Activated naive CD4-positive, alpha-beta T cell treated with anti-CD3 and anti-CD28 coated beads for 36 hours (primary cell): ENCODE measurements around the gene PCDHB11. TPM values are rescaled to one million over a fixed set of nuclear protein-coding genes. Genes with fewer than 3 reads are reported as not detected.
"Not testable (repeated sequence)": the region's sequence is repeated elsewhere in the genome, so short reads cannot be mapped to it uniquely, and the experiment has no call there.

Experiments used
- CTCF ChIA-PET: fragments of 350-600 bp; sonication (Branson Sonifier 250); formaldehyde crosslinking; loops from one replicate; lab custom pipeline; 2021; ENCODE audit warnings: antibody characterized with exemption; lab: Charles Lee
- DNase-seq: peaks from one replicate; pipeline ENCODE4 v3.0.0-alpha.2; 2020
- H3K27ac Mint-ChIP-seq: one replicate; pipeline ENCODE4 v1.8.0; 2021; ENCODE audit warnings: mild to moderate bottlenecking, mixed read lengths
- H3K27me3 Mint-ChIP-seq: one replicate; pipeline ENCODE4 v1.8.0; 2021; ENCODE audit warnings: low read depth, mixed read lengths
- H3K36me3 Mint-ChIP-seq: one replicate; pipeline ENCODE4 v1.8.0; 2021; ENCODE audit warnings: low read depth, mixed read lengths
- H3K4me1 Mint-ChIP-seq: one replicate; pipeline ENCODE4 v1.8.0; 2021; ENCODE audit warnings: low read depth, mixed read lengths
- H3K4me3 Mint-ChIP-seq: one replicate; pipeline ENCODE4 v1.8.0; 2021; ENCODE audit warnings: mild to moderate bottlenecking, moderate library complexity, mixed read lengths
- H3K9me3 Mint-ChIP-seq: one replicate; pipeline ENCODE4 v1.8.0; 2021; ENCODE audit warnings: mixed read lengths
- intact Hi-C: fragments of 100-400 bp; cut with micrococcal nuclease; formaldehyde crosslinking; loops from one replicate; pipeline ENCODE4 v1.15.1; 2023
- total RNA-seq, 2 experiments: library from RNA; stranded (reverse); gene quantifications; one replicate each; pipeline ENCODE4 v1.2.3, GENCODE V29; 2021

PCDHB11 gene
- total RNA-seq, 2 experiments from 2014 or later: not detected

- not testable (repeated sequence) for H3K36me3 Mint-ChIP-seq
Measured at GRCh38 chr5:141174291-141175104, 24.9 kb upstream of the PCDHB11 start.

GRCh38 chr5:141175933-141176332 lies 23.5 kb upstream of the PCDHB11 start:
- no peak overlapping the region for H3K27ac Mint-ChIP-seq

More at GRCh38 chr5:141174291-141175104, 24.9 kb upstream of the PCDHB11 start:
- H3K4me1 Mint-ChIP-seq, H3K4me3 Mint-ChIP-seq, H3K9me3 Mint-ChIP-seq, H3K27ac Mint-ChIP-seq, CTCF ChIA-PET, DNase-seq: not testable (repeated sequence)
- intact Hi-C loops: loop anchor here (5.0 kb wide), 1 partner anchor 92 kb away; no protein-coding TSS in a partner anchor
- peaks cover 29% of the 10 kb centered on the region for H3K27me3 Mint-ChIP-seq

GRCh38 chr5:141177577-141178191 lies 21.7 kb upstream of the PCDHB11 start, which contains the start of gene PCDHB8:
Gene PCDHB8 (plus strand): TSS chr5:141177790. CDS start chr5:141178035, 245 bp downstream.
- intact Hi-C loops, H3K4me3 Mint-ChIP-seq, H3K27ac Mint-ChIP-seq, H3K4me1 Mint-ChIP-seq, H3K9me3 Mint-ChIP-seq, DNase-seq: not testable (repeated sequence)
- CTCF ChIA-PET: interaction anchor here (0.7 to 1.2 kb wide), 4 partner anchors 9 to 288 kb away, joined by 3 to 6 read pairs (median 4); partner anchors contain the start of gene PCDHB9
- H3K27me3 Mint-ChIP-seq: peaks cover 31% of the 10 kb centered on the region
- H3K36me3 Mint-ChIP-seq: peaks cover 10% of the 10 kb centered on the region

More at GRCh38 chr5:141175933-141176332, 23.5 kb upstream of the PCDHB11 start:
- CTCF ChIA-PET: no interaction called here
- Mint-ChIP-seq H3K36me3 (peaks cover 7% of the 10 kb centered on the region), H3K27me3 (peaks cover 28% of the 10 kb centered on the region), H3K4me3 (no peak overlapping the region), H3K9me3 (peaks cover 9% of the 10 kb centered on the region), H3K4me1 (no peaks in the 10 kb centered on the region)
- intact Hi-C loops: no loop called here
- DNase-seq: no peak

GRCh38 chr5:141179371-141179770 lies 20.1 kb upstream of the PCDHB11 start:
- H3K27me3 Mint-ChIP-seq: peaks cover 29% of the 10 kb centered on the region
- intact Hi-C loops, H3K4me3 Mint-ChIP-seq: not testable (repeated sequence)

GRCh38 chr5:141179876-141180275 lies 19.6 kb upstream of the PCDHB11 start:
- peaks cover 10% of the 10 kb centered on the region for H3K9me3 Mint-ChIP-seq
- H3K36me3 Mint-ChIP-seq: peaks cover 11% of the 10 kb centered on the region
- peaks cover 30% of the 10 kb centered on the region for H3K27me3 Mint-ChIP-seq
- H3K4me3 Mint-ChIP-seq, H3K4me1 Mint-ChIP-seq, H3K27ac Mint-ChIP-seq, DNase-seq, CTCF ChIA-PET: not testable (repeated sequence)
- intact Hi-C loops: loop anchor here (10.0 kb wide), 1 partner anchor 375 kb away; no protein-coding TSS in a partner anchor

More at GRCh38 chr5:141179371-141179770, 20.1 kb upstream of the PCDHB11 start:
- H3K27ac Mint-ChIP-seq, DNase-seq, CTCF ChIA-PET, H3K9me3 Mint-ChIP-seq, H3K4me1 Mint-ChIP-seq: not testable (repeated sequence)
- peaks cover 13% of the 10 kb centered on the region for H3K36me3 Mint-ChIP-seq

GRCh38 chr5:141180313-141180712 lies 19.1 kb upstream of the PCDHB11 start:
- H3K27ac Mint-ChIP-seq: no peak overlapping the region
- CTCF ChIA-PET: no interaction called here
- H3K4me3 Mint-ChIP-seq: no peak overlapping the region
- H3K4me1 Mint-ChIP-seq: no peaks in the 10 kb centered on the region
- DNase-seq: no peak
- peaks cover 8% of the 10 kb centered on the region for H3K9me3 Mint-ChIP-seq
- peaks cover 27% of the 10 kb centered on the region for H3K27me3 Mint-ChIP-seq
- intact Hi-C loops: loop anchor here (10.0 kb wide), 1 partner anchor 374 kb away; no protein-coding TSS in a partner anchor
- H3K36me3 Mint-ChIP-seq: peaks cover 8% of the 10 kb centered on the region

GRCh38 chr5:141182248-141182647 lies 17.2 kb upstream of the PCDHB11 start, which contains the start of gene PCDHB16:
Gene PCDHB16 (plus strand): TSS chr5:141182387. CDS start chr5:141182560, 173 bp downstream.
- H3K27me3 Mint-ChIP-seq: peaks cover 31% of the 10 kb centered on the region
- peak; percentile 23 for DNase-seq
- intact Hi-C loops: loop anchor here (10.0 kb wide), 1 partner anchor 373 kb away; no protein-coding TSS in a partner anchor

GRCh38 chr5:141184117-141184855 lies 15.1 kb upstream of the PCDHB11 start:
- intact Hi-C loops: loop anchor here (10.0 kb wide), 1 partner anchor 371 kb away; no protein-coding TSS in a partner anchor
- H3K27ac Mint-ChIP-seq, CTCF ChIA-PET, DNase-seq, H3K4me3 Mint-ChIP-seq, H3K4me1 Mint-ChIP-seq: not testable (repeated sequence)
- Mint-ChIP-seq H3K27me3 (peaks cover 39% of the 10 kb centered on the region), H3K9me3 (peaks cover 14% of the 10 kb centered on the region), H3K36me3 (peaks cover 13% of the 10 kb centered on the region)

More at GRCh38 chr5:141182248-141182647, 17.2 kb upstream of the PCDHB11 start, which contains the start of gene PCDHB16:
- Mint-ChIP-seq H3K4me3 (no peak within 1 kb of the TSS), H3K9me3 (peaks cover 8% of the 10 kb centered on the region), H3K4me1 (peaks cover 2% of the 10 kb centered on the region), H3K27ac (no peak within 1 kb of the TSS), H3K36me3 (peaks cover 8% of the 10 kb centered on the region)
- CTCF ChIA-PET: interaction anchor here (0.6 to 1.1 kb wide), 3 partner anchors 15 to 382 kb away, joined by 3 read pairs; partner anchors contain the start of gene PCDHGA12

- no peak within 1 kb of the TSS for H3K27ac Mint-ChIP-seq
- peaks cover 16% of the 10 kb centered on the region for H3K9me3 Mint-ChIP-seq
- peaks cover 38% of the 10 kb centered on the region for H3K27me3 Mint-ChIP-seq
- peak; percentile 60 for DNase-seq
- CTCF ChIA-PET: interaction anchor here (0.7 to 2.2 kb wide), 5 partner anchors 9 to 828 kb away, joined by 3 to 12 read pairs (median 5); partner anchors contain the start of gene PCDHB8
- intact Hi-C loops: loop anchor here (10.0 kb wide), 1 partner anchor 368 kb away; no protein-coding TSS in a partner anchor
- peaks cover 2% of the 10 kb centered on the region for H3K4me1 Mint-ChIP-seq
- no peak within 1 kb of the TSS for H3K4me3 Mint-ChIP-seq
- peaks cover 14% of the 10 kb centered on the region for H3K36me3 Mint-ChIP-seq
Measured at GRCh38 chr5:141186897-141187512, 12.4 kb upstream of the PCDHB11 start, which contains the start of gene PCDHB9. Gene PCDHB9 (plus strand): TSS chr5:141187161. CDS start chr5:141187319, 158 bp downstream.

GRCh38 chr5:141188682-141189081 lies 10.7 kb upstream of the PCDHB11 start:
- H3K27me3 Mint-ChIP-seq: peaks cover 34% of the 10 kb centered on the region
- intact Hi-C loops: loop anchor here (10.0 kb wide), 1 partner anchor 366 kb away; no protein-coding TSS in a partner anchor

GRCh38 chr5:141189131-141189530 lies 10.3 kb upstream of the PCDHB11 start:
- H3K4me1 Mint-ChIP-seq, H3K4me3 Mint-ChIP-seq, H3K27ac Mint-ChIP-seq, CTCF ChIA-PET, DNase-seq: not testable (repeated sequence)
- H3K27me3 Mint-ChIP-seq: peaks cover 34% of the 10 kb centered on the region
- peaks cover 14% of the 10 kb centered on the region for H3K36me3 Mint-ChIP-seq
- H3K9me3 Mint-ChIP-seq: peaks cover 16% of the 10 kb centered on the region
- intact Hi-C loops: loop anchor here (10.0 kb wide), 1 partner anchor 366 kb away; no protein-coding TSS in a partner anchor

More at GRCh38 chr5:141188682-141189081, 10.7 kb upstream of the PCDHB11 start:
- H3K27ac Mint-ChIP-seq, H3K4me3 Mint-ChIP-seq, DNase-seq, CTCF ChIA-PET, H3K4me1 Mint-ChIP-seq: not testable (repeated sequence)
- peaks cover 14% of the 10 kb centered on the region for H3K36me3 Mint-ChIP-seq
- peaks cover 16% of the 10 kb centered on the region for H3K9me3 Mint-ChIP-seq
